ENCODE measurements around the gene STX8. TPM values are rescaled to one million over a fixed set of nuclear protein-coding genes. Genes with fewer than 3 reads are reported as not detected.
"Not testable (repeated sequence)": the region's sequence is repeated elsewhere in the genome, so short reads cannot be mapped to it uniquely, and the experiment has no call there.

STX8 gene
- total RNA-seq, 1 donor = 77.5 TPM

GRCh38 chr17:9598661-9599060 lies 23.0 kb upstream of the STX8 start:
- H3K4me3 ChIP-seq (ENCODE audit: low read depth, low read length) = no peak overlapping the region
- DNase-seq (ENCODE audit: low read depth) = no peak
- no peak for TF ChIP-seq CTCF (IDR thresholded peaks at IDR 0.05; ENCODE audit: insufficient read depth, low read length)

GRCh38 chr17:9597638-9598037 lies 22.0 kb upstream of the STX8 start:
- not testable (repeated sequence) for DNase-seq (ENCODE audit: low read depth); H3K4me3 ChIP-seq (ENCODE audit: low read depth, low read length)

DNA sequence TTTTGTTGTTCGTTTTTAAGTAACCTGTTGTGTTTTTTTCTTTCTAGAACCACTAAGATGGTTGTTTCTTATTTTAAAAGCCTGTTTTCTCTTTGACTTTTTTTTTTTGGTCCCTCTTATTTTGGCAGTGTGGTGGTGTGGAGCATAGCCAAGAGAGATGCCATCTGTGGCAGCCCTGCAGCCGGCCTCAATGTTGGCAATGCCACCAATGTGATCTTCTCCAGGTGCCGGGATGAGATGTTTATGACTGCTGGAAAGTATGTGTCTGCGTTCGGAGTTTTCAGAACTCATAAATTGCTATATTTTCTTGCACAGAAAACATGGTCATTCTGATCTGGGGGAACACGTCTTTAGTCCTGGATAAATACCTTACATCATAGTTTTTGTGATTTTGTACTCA lies 18.4 kb upstream of the STX8 start:
- no peak for DNase-seq (ENCODE audit: low read depth)
- no peak overlapping the region for H3K4me3 ChIP-seq (ENCODE audit: low read depth, low read length)
- no peak for TF ChIP-seq CTCF (IDR thresholded peaks at IDR 0.05; ENCODE audit: insufficient read depth, low read length)

DNA sequence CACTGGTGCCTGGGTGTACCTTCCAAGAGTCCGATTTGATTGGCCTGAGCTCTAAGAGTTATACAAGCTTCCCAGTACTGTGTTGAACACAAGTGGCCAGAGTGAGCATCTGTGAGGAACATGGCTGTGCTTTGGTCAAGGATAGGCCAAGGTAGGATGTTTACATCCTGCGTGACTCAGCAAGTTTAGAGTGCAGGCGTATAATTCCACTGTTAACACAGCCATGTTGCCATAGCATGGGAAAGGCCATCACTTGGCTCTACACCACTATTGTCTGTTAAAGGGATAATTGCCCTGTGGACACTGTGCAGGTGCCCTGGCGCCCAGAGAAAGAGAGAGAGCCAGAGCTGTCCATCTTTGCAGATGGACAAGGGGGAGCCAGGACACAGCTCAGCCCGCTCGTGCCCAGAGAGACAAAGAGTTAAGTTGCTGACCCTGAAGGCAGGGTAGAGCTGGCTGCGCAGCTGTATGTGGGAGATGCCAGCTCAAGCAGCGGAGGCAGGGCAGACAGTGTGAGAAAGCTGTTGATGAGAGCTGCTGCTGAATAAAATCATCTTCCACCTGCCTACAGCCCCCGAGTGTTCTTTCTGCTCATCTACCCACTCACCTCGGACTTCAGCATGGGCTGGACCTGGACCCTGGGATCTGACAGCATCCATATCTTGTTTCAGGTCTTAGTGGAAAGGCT lies 12.5 kb upstream of the STX8 start:
- TF ChIP-seq CTCF (IDR thresholded peaks at IDR 0.05; ENCODE audit: insufficient read depth, low read length) = no peak
- no peak overlapping the region for H3K4me3 ChIP-seq (ENCODE audit: low read depth, low read length)
- DNase-seq (ENCODE audit: low read depth) = no peak

DNA sequence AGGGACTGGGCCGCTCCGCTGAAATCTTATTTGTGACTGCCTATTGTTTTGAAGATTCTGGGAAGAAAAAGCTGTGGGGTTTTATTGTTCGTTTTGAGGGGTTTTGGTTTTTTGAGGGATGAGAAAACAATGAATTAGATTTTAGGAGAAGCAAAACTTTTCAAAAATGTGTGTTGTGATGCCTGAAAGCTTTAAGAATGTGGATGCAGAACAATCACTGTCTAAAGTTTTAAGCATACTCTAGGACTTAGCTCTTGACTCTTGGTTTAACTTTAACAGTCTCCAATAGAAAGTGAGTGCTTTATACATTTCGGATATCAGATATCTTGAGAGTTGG lies 1.7 kb upstream of the STX8 start:
- DNase-seq (ENCODE audit: low read depth) = no peak
- H3K4me3 ChIP-seq (ENCODE audit: low read depth, low read length) = no peak overlapping the region
- TF ChIP-seq CTCF (IDR thresholded peaks at IDR 0.05; ENCODE audit: insufficient read depth, low read length) = no peak

DNA sequence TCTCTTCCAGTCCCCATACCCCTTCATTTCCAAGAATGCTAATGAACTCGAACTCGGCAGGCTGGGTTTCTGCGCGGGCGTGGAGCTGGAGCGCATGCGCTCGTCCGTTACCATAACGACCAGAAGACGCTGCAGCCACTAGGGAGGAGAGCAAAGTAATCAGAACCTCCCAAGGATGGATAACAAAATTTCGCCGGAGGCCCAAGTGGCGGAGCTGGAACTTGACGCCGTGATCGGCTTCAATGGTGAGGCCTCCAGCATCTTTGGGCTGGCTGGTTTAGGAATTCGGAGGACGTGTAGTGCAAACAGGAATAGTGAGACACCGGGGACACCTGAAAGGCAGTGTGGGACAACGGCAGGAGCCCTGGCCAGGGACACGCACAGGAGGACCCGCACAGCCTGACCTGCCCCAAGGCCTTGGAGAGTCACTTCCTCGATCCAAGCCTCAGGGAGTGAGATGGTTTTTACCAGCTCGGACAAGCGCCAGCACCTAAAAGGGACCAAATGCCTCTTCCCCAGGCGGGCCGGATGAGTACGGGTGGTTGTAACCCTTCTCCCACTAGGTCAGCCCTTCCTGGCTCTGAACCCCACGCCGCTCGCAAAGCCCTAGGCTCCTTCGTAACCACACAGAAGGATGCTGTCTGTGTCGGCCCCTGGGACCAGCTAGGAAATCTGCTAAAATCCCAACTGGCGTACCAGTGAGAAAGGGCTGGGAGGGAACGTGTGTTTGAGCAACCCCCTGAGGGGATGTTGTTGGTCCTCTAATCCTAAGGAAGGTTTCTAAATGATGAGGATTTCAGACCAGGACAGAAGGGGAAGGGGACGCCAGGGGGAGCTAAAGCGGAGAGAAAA lies 1.1 kb upstream of the STX8 start, which contains the start of gene CFAP52:
TSS of gene CFAP52 (plus strand) at position 122 of the 852 bp plus-strand sequence. CDS start at position 176, 54 bp downstream.
- peak; percentile 85 for TF ChIP-seq CTCF (IDR thresholded peaks at IDR 0.05; ENCODE audit: insufficient read depth, low read length)
- H3K4me3 ChIP-seq (ENCODE audit: low read depth, low read length) = peak within 1 kb of the TSS; percentile 96
- DNase-seq (ENCODE audit: low read depth) = peak; percentile 75

DNA sequence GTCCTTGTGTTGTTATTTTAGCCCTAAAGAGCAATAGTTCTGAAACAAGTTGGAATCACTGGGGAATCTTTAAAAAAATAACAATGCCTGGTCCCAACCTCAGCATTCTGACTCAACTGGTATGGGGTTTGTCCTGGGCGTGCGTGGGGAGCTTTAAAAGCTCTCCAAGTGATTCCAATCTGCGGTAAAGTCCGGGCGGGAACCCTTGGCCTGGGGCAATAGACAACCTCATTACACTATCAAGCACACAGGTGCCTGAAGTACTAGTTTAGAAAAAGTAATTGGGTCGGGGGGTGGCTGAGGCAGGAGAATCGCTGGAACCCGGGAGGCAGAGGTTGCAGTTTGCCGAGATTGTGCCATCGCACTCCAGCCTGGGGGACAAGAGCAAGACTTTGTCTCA lies 4.4 kb downstream of the STX8 start:
- H3K4me3 ChIP-seq (ENCODE audit: low read depth, low read length) = no peak overlapping the region
- no peak for TF ChIP-seq CTCF (IDR thresholded peaks at IDR 0.05; ENCODE audit: insufficient read depth, low read length)
- no peak for DNase-seq (ENCODE audit: low read depth)
